Measurements from ENCODE around the gene RHOBTB1.
"Not testable (repeated sequence)": the region's sequence is repeated elsewhere in the genome, so short reads cannot be mapped to it uniquely, and the experiment has no call there.

The RHOBTB1 gene

DNA sequence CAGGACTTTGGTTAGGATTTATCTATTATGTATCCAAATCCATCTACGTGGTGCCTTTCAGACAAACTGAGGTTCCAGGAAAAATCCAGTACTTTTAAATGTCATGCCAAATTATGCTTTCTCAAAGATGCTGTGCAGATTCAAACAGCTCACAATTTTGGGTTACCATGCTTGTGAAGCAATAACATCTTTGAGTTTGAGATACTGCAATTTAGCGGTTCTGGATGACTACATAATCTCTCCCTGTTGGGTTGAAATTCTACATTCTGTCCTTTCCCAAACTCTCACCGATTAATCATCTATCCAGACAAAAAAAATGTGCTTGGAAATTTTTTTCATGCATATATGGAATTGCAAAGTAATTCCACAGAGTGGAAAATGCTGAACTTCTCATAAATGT lies 3.5 kb downstream of the RHOBTB1 start:
- DNase-seq (ENCODE audit: low spot score) = no peak

DNA sequence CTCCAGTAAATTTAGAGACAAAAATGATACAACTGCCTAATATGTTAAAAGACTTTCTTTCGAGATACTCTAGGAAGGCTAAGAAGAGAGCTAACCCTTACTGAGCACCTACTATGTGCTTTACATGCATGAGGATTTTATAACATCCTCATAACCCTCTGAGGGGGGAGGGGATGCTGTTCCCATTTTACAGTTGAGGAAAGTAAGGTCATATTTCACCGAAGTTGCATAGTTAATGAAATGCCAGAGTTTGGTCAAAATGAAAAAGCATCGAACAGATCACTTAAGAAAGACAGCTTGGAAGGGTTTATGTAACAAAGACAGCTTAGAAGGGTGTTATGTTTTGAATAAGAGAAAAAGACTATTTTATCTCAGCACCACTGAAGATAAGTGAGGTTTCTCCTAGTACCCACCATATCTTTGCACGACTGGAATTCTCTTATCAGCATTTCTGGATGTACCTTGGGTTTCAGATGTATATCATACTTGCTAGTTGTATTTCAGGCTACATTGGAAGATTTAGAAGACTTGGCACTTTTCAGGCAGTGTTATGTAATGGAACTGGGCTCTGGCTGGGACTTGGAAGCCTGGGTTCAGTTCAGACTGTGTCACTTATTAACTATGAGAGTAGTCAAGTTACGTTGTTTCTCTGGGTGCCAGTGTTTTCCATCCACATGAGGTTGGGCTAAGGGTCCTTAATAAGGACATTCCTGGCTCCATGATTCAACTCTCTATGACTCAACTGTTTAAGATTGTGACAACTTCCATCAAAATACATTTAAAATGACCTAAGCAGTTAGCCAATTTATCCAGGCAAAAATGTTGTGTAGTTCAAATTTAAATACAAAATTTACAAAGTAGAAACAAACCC lies 6.0 kb downstream of the RHOBTB1 start:
- DNase-seq (ENCODE audit: low spot score) = no peak

- no peak for DNase-seq (ENCODE audit: low spot score)
Measured at GRCh38 chr10:60937022-60937421, 7.0 kb downstream of the RHOBTB1 start.

GRCh38 chr10:60934215-60935175 lies 9.5 kb downstream of the RHOBTB1 start:
- DNase-seq (ENCODE audit: low spot score) = no peak

- no peak for DNase-seq (ENCODE audit: low spot score)
Measured at GRCh38 chr10:60932756-60933155, 11.2 kb downstream of the RHOBTB1 start.

DNA sequence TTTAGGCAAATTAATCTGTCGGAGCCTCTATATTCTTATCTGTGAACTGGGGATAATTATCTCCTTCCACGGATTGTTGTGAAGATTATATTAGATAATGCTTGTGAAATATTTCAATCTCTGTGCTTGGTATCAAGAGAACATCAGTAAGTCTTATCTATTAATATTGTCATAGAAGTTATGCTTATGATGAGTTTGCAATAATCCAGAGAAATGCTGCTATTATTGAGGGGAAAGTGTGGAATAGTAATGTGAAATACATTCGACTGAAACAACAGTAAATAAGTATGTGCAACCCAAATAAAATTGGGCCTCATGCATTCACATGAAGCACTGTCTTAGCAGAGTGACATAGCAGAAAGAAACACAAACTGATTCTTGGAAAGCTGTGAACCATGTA lies 13.7 kb downstream of the RHOBTB1 start:
- no peak for DNase-seq (ENCODE audit: low spot score)

DNA sequence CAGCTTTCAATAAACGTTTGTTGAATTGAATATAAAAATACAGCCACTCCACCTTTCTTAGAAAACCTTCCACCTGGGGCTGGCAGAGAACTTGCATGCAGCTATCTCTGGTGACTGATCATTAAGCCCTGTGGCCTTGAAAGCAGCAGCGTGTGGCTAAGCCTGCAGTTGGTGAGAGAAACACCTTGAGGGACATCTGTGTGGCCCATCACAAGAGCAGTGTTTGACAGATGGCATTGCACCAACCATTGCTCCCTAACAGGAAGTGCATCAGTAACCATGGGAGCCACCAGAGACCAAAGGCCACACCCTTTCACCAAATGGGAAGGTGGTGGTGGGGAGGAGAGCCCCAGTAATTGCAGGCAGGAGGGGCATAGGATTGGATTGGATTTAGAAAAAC lies 22.4 kb downstream of the RHOBTB1 start:
- no peak for DNase-seq (ENCODE audit: low spot score)

GRCh38 chr10:60920479-60920878 lies 23.5 kb downstream of the RHOBTB1 start:
- DNase-seq (ENCODE audit: low spot score) = no peak

GRCh38 chr10:60919551-60919950 lies 24.4 kb downstream of the RHOBTB1 start:
- no peak for DNase-seq (ENCODE audit: low spot score)

- DNase-seq (ENCODE audit: low spot score) = no peak
Measured at GRCh38 chr10:60917331-60918280, 26.4 kb downstream of the RHOBTB1 start.

DNA sequence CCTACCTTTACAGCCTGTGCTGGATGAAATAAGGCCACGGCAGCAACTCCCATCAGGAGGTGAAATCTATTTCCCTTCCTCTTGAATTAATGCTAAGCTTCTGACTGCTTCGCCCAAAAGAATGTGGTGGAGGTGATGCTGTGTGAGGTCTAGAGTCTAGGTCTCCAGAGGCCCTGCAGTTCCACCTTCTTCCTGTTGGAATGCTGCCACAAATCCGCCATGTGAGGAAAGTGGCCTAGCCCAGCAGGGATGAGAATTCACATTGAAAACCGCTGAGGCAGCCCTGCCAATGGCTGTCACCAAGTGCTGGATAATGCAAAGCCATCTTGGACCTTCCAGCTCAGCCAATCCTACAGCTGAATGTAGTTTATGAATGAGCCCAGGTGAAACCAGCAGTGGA lies 28.0 kb downstream of the RHOBTB1 start:
- no peak for DNase-seq (ENCODE audit: low spot score)

DNA sequence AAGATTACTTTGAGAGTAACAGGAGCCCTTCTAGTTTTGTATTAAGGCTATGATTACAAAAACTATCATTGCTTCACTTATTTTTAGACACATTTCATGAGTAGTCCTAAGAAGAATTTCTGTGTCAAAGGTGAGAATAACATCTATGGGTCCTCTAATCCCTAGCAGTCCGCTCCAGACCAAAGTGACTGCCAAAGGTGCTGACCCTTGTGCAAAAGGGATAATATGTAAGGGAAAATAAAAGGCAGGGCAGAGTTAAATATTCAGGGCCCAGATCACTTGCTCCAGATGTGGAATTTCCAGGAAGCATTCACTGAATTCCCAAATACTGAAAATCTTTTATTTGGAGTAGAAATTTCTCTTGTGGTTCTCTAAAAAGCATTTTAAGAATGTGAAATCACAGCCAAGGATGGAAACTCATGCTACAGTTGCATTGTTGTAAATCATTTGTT lies 29.3 kb downstream of the RHOBTB1 start:
- DNase-seq (ENCODE audit: low spot score) = no peak

- no peak for DNase-seq (ENCODE audit: low spot score)
Measured at GRCh38 chr10:60913657-60914056, 30.3 kb downstream of the RHOBTB1 start.

- no peak for DNase-seq (ENCODE audit: low spot score)
Measured at GRCh38 chr10:60913071-60913470, 30.9 kb downstream of the RHOBTB1 start.

- DNase-seq (ENCODE audit: low spot score) = no peak
Measured at GRCh38 chr10:60911715-60912114, 32.3 kb downstream of the RHOBTB1 start.

DNA sequence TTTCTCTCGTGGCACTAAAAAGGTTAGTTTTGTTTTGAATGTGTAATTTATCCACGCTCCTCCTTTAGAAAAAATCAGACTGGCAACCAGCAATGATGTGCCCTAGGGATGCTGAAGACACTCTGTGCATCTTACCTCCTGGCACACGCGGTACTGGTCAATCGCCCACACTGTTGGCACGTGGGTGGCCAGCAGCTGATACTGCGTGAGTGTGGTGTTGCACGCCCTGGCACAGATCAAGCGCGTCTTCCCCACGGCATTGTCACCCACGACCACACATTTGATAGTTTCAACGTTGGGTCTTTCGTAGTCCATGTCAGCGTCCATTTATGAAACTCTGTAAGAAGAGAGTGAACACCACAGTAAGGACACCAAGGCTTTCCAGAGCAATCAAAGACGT lies 32.8 kb downstream of the RHOBTB1 start:
- DNase-seq (ENCODE audit: low spot score) = no peak

- no peak for DNase-seq (ENCODE audit: low spot score)
Measured at GRCh38 chr10:60910543-60910942, 33.4 kb downstream of the RHOBTB1 start.

- DNase-seq (ENCODE audit: low spot score) = no peak
Measured at GRCh38 chr10:60908896-60909295, 35.1 kb downstream of the RHOBTB1 start.

DNA sequence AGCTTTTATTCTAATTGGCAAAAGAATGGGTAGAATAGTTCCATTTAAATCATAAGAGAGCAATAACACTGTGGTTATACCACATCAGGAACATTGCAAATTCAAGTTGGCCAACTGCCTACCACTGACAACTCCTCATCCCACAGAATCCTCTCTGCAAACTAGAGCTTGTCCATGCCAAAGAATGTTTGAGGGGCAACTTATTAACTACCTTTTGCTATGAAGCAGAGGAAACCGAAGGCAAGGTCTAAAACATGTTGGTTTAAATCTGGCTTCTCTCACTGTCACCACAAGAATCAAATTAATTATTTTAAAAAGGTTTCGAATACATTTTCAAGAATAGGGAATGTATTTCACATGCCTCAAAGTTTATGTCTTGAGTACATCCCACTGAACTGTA lies 36.0 kb downstream of the RHOBTB1 start:
- DNase-seq (ENCODE audit: low spot score) = no peak

GRCh38 chr10:60907236-60907635 lies 36.7 kb downstream of the RHOBTB1 start:
- no peak for DNase-seq (ENCODE audit: low spot score)

DNA sequence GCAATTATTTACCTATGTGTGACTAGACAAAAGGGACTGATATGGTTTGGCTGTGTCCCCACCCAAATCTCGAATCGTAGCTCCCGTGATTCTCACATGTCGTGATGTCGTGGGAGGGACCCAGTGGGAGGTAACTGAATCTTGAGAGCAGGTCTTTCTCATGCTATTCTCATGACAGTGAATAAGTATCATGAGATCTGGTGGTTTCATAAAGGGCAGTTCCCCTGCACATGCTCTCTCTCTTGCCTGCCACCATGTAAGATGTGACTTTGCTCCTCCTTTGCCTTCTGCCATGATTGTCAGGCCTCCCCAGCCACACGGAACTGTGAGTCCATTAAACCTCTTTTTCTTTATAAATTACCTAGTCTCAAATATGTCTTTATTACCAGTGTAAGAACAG lies 37.2 kb downstream of the RHOBTB1 start:
- not testable (repeated sequence) for DNase-seq (ENCODE audit: low spot score)

GRCh38 chr10:60906411-60906810 lies 37.6 kb downstream of the RHOBTB1 start:
- DNase-seq (ENCODE audit: low spot score) = no peak
